GM23338 (cell line): ENCODE results near the gene CFI. TPM values are rescaled to one million over a fixed set of nuclear protein-coding genes. Genes with fewer than 3 reads are reported as not detected.

Experiments used
- ATAC-seq: fragments of 200-7000 bp; cut with Tn5 transposase; 3 replicates; pipeline ENCODE4 v1.9.1; 2020
- DNase-seq: peaks from one replicate; pipeline ENCODE4 v3.0.0-alpha.2; 2015; ENCODE audit warnings: low spot score
- H2AFZ ChIP-seq: fragments of 200-600 bp; sonication (generic); 2 replicates; pipeline ENCODE4 v1.8.0; 2016; ENCODE audit warnings: antibody characterized with exemption, mild to moderate bottlenecking, moderate library complexity
- H3F3A ChIP-seq: fragments of 200-600 bp; sonication (generic); replicated peaks from 2 replicates; pipeline ENCODE4 v1.8.0; 2017; ENCODE audit warnings: antibody characterized with exemption, mixed run types, low read depth
- H3K27ac ChIP-seq: fragments of 200-600 bp; sonication (generic); 2 replicates; pipeline ENCODE4 v1.6.1; 2016; ENCODE audit warnings: low read depth
- H3K27me3 ChIP-seq: fragments of 200-600 bp; sonication (generic); 2 replicates; pipeline ENCODE4 v1.8.0; 2016; ENCODE audit warnings: mild to moderate bottlenecking, mixed run types, moderate library complexity; ENCODE audit not compliant: insufficient read depth
- H3K36me3 ChIP-seq: fragments of 200-600 bp; sonication (generic); 2 replicates; pipeline ENCODE4 v1.8.0; 2016; ENCODE audit warnings: mild to moderate bottlenecking; ENCODE audit not compliant: insufficient read depth
- H3K4me1 ChIP-seq: fragments of 200-600 bp; sonication (generic); 2 replicates; pipeline ENCODE4 v1.8.0; 2016; ENCODE audit warnings: mild to moderate bottlenecking, moderate library complexity; ENCODE audit not compliant: insufficient read depth
- H3K4me2 ChIP-seq: fragments of 200-600 bp; sonication (generic); 2 replicates; pipeline ENCODE4 v1.7.1; 2017; ENCODE audit warnings: mixed run types
- H3K4me3 ChIP-seq: fragments of 200-600 bp; sonication (generic); 2 replicates; pipeline ENCODE4 v1.6.1; 2016; ENCODE audit warnings: mixed run types
- H3K79me2 ChIP-seq: fragments of 200-600 bp; sonication (generic); replicated peaks from 2 replicates; pipeline ENCODE4 v1.8.0; 2017; ENCODE audit warnings: mild to moderate bottlenecking; ENCODE audit not compliant: insufficient read depth
- H3K9me2 ChIP-seq: fragments of 200-600 bp; sonication (generic); 2 replicates; pipeline ENCODE4 v1.8.0; 2017; ENCODE audit not compliant: insufficient read depth
- H4K20me1 ChIP-seq: fragments of 200-600 bp; sonication (generic); replicated peaks from 2 replicates; pipeline ENCODE4 v1.8.0; 2017; ENCODE audit warnings: mild to moderate bottlenecking; ENCODE audit not compliant: insufficient read depth
- H3K27ac Mint-ChIP-seq: 2 replicates; pipeline ENCODE4 v1.8.0; 2020; ENCODE audit warnings: inconsistent platforms, mild to moderate bottlenecking, moderate library complexity, mixed read lengths
- H3K27me3 Mint-ChIP-seq: 3 replicates; pipeline ENCODE4 v1.8.0; 2022; ENCODE audit warnings: low read depth, mild to moderate bottlenecking, moderate library complexity, mixed read lengths, inconsistent platforms; ENCODE audit not compliant: insufficient read depth, poor library complexity
- H3K36me3 Mint-ChIP-seq: 3 replicates; pipeline ENCODE4 v1.8.0; 2021; ENCODE audit warnings: low read depth, mild to moderate bottlenecking, inconsistent platforms, moderate library complexity, mixed read lengths
- H3K4me1 Mint-ChIP-seq: 3 replicates; pipeline ENCODE4 v1.8.0; 2020; ENCODE audit warnings: mild to moderate bottlenecking, inconsistent platforms, mixed read lengths
- H3K4me3 Mint-ChIP-seq: 3 replicates; pipeline ENCODE4 v1.8.0; 2021; ENCODE audit warnings: moderate library complexity, mild to moderate bottlenecking, inconsistent platforms, mixed read lengths
- H3K9me3 Mint-ChIP-seq: 3 replicates; pipeline ENCODE4 v1.8.0; 2020; ENCODE audit warnings: moderate library complexity, mild to moderate bottlenecking, inconsistent platforms, mixed read lengths
- EZH2 ChIP-seq: fragments of 200-600 bp; sonication (generic); IDR thresholded peaks from one replicate; pipeline ENCODE4 v1.8.0; 2017; ENCODE audit warnings: antibody characterized with exemption, mild to moderate bottlenecking, low read depth; ENCODE audit not compliant: unreplicated experiment
- JUNB ChIP-seq: IDR thresholded peaks from one replicate; pipeline ENCODE4 v1.6.1; 2016; ENCODE audit warnings: antibody characterized with exemption; ENCODE audit not compliant: unreplicated experiment
- POLR2AphosphoS5 ChIP-seq: IDR thresholded peaks from 2 replicates; pipeline ENCODE4 v1.6.1; 2016; ENCODE audit warnings: antibody characterized with exemption, low read depth
- ZNF114 ChIP-seq: fragments of 250-450 bp; sonication (Bioruptor Pico); IDR thresholded peaks from 2 replicates; pipeline ENCODE4 v1.5.0; 2020; ENCODE audit warnings: mild to moderate bottlenecking, moderate library complexity
- ZNF331 ChIP-seq: fragments of 250-450 bp; sonication (Bioruptor Pico); IDR thresholded peaks from 2 replicates; pipeline ENCODE4 v1.5.0; 2020; ENCODE audit warnings: low read depth, mild to moderate bottlenecking, moderate library complexity
- polyA plus RNA-seq: library from polyadenylated mRNA; unstranded; fragments of >200 nt; fragmentation: Nextera tagmentation; extraction: Ambion mirVana; gene quantifications from 2 replicates; pipeline ENCODE4 v1.2.1, GENCODE V29; 2016
- total RNA-seq: library from RNA; depleted of rRNA; stranded (reverse); fragments of >200 nt; shearing (Covaris generic); gene quantifications from 2 replicates; pipeline ENCODE4 v1.2.3, GENCODE V29; 2014
- TF ChIP-seq, protein P1 (sequence below): fragments of 250-450 bp; sonication (Bioruptor Pico); IDR thresholded peaks from 2 replicates; pipeline ENCODE4 v1.5.0; 2020; ENCODE audit warnings: mild to moderate bottlenecking, moderate library complexity
- TF ChIP-seq, protein P2 (sequence below), 2 experiments: fragments of 200-600 bp in 1 of 2; sonication (generic) in 1 of 2; conservative IDR thresholded peaks; 2 replicates each; pipeline versions ENCODE4 v1.5.1 to v1.6.1; 2016 to 2017; ENCODE audit warnings: antibody characterized with exemption in 2 of 2, low read depth in 2 of 2, mild to moderate bottlenecking in 2 of 2, moderate library complexity in 1 of 2

CFI gene
- total and polyA plus RNA-seq, 2 experiments from 2014 or later, result not detected

DNA sequence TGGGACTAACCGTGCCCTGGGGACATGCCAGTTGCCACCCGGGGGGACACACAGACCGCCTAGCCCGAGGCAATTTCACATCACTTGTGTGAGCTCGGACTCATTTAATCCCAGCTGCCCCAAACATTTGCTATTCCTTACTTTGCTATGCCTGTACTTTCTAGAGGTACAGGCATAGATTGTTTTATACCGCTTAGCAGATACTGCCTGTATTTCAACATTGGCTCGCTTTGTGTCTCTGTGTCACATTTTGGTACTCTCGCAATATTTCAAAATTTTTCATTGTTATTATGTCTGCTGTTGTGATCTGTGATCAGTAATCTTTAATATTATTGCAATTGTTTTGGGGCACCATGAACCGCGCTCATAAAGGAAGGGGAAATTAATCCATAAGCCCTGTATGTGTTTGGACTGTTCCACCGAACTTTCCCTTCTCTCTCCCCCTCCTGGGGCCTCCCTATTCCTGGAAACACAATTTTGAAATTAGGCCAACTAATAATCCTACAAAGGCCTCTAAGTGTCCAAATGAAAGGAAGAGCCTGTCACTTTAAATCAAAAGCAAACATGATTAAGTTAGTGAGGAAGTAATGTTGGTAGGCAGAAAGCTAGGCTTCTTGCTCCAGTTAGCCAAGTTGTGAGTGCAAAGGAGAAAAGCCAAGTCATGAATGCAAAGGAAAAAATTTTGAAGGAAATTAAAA lies 98.0 kb downstream of the CFI start (continued):
- TF ChIP-seq, protein P1, sequence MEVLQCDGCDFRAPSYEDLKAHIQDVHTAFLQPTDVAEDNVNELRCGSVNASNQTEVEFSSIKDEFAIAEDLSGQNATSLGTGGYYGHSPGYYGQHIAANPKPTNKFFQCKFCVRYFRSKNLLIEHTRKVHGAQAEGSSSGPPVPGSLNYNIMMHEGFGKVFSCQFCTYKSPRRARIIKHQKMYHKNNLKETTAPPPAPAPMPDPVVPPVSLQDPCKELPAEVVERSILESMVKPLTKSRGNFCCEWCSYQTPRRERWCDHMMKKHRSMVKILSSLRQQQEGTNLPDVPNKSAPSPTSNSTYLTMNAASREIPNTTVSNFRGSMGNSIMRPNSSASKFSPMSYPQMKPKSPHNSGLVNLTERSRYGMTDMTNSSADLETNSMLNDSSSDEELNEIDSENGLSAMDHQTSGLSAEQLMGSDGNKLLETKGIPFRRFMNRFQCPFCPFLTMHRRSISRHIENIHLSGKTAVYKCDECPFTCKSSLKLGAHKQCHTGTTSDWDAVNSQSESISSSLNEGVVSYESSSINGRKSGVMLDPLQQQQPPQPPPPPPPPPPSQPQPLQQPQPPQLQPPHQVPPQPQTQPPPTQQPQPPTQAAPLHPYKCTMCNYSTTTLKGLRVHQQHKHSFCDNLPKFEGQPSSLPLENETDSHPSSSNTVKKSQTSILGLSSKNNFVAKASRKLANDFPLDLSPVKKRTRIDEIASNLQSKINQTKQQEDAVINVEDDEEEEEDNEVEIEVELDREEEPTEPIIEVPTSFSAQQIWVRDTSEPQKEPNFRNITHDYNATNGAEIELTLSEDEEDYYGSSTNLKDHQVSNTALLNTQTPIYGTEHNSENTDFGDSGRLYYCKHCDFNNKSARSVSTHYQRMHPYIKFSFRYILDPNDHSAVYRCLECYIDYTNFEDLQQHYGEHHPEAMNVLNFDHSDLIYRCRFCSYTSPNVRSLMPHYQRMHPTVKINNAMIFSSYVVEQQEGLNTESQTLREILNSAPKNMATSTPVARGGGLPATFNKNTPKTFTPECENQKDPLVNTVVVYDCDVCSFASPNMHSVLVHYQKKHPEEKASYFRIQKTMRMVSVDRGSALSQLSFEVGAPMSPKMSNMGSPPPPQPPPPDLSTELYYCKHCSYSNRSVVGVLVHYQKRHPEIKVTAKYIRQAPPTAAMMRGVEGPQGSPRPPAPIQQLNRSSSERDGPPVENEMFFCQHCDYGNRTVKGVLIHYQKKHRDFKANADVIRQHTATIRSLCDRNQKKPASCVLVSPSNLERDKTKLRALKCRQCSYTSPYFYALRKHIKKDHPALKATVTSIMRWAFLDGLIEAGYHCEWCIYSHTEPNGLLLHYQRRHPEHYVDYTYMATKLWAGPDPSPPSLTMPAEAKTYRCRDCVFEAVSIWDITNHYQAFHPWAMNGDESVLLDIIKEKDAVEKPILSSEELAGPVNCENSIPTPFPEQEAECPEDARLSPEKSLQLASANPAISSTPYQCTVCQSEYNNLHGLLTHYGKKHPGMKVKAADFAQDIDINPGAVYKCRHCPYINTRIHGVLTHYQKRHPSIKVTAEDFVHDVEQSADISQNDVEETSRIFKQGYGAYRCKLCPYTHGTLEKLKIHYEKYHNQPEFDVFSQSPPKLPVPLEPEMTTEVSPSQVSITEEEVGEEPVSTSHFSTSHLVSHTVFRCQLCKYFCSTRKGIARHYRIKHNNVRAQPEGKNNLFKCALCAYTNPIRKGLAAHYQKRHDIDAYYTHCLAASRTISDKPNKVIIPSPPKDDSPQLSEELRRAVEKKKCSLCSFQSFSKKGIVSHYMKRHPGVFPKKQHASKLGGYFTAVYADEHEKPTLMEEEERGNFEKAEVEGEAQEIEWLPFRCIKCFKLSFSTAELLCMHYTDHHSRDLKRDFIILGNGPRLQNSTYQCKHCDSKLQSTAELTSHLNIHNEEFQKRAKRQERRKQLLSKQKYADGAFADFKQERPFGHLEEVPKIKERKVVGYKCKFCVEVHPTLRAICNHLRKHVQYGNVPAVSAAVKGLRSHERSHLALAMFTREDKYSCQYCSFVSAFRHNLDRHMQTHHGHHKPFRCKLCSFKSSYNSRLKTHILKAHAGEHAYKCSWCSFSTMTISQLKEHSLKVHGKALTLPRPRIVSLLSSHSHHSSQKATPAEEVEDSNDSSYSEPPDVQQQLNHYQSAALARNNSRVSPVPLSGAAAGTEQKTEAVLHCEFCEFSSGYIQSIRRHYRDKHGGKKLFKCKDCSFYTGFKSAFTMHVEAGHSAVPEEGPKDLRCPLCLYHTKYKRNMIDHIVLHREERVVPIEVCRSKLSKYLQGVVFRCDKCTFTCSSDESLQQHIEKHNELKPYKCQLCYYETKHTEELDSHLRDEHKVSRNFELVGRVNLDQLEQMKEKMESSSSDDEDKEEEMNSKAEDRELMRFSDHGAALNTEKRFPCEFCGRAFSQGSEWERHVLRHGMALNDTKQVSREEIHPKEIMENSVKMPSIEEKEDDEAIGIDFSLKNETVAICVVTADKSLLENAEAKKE, result no peak
- TF ChIP-seq JUNB (no peak), ZNF331 (CRISPR knock-in tag) (no peak), EZH2 (no peak)

DNA sequence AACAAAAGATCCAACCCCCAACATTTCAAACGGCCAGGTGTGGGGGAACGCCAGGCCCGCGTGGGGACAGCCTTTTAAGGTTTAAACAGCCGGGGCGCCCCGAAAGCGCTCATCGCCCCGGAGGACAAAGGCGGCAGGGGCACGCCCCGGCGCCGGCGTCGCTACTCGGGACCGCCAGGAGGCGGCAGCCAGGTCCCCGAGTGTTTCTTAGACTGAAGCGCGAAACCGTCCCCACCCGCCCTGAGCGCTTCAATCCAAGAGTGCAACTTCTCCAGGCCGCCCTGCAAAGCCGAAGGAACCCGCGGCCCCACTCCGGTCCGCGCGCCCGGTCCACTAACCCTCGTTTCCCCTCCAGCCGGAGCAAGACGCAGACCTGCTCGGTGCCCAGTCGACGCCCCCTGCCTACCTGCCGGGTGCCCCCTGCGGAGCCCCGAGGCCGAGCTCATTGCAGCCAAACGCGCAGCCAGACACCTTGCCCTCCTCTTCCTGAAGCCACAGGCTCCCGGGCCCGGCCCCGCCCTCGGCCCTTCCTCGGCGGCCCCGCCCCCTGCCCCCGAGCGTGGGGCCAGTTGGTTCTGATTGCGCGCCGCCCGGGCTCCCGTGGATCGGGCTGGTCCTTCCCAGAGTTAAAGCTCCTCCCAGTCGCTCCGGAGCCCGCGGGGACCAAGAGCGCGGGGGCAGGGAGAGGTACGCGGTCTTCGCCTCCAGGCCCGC lies 98.7 kb downstream of the CFI start, which contains the start of gene CASP6:
Gene CASP6, minus strand, starts transcription at position 496 of the 714 bp plus-strand sequence. Its CDS starts 50 bp downstream, at position 446.
- peak within 1 kb of the TSS; percentile 93 for H3K4me2 ChIP-seq
- peak within 1 kb of the TSS; percentile 89 for H3K4me3 Mint-ChIP-seq
- H4K20me1 ChIP-seq, result peaks cover 3% of the 10 kb centered on the region; the same call in 1 of the 2 replicates
- no peaks in the 10 kb centered on the region for H3K9me3 Mint-ChIP-seq
- peak; percentile 85 for DNase-seq
- peaks cover 16% of the 10 kb centered on the region for H3K4me1 ChIP-seq
- TF ChIP-seq ZNF114 (CRISPR knock-in tag) (no peak), POLR2AphosphoS5 (peak; percentile 63; the same call in 1 of the 2 replicates)
- TF ChIP-seq, protein P2, sequence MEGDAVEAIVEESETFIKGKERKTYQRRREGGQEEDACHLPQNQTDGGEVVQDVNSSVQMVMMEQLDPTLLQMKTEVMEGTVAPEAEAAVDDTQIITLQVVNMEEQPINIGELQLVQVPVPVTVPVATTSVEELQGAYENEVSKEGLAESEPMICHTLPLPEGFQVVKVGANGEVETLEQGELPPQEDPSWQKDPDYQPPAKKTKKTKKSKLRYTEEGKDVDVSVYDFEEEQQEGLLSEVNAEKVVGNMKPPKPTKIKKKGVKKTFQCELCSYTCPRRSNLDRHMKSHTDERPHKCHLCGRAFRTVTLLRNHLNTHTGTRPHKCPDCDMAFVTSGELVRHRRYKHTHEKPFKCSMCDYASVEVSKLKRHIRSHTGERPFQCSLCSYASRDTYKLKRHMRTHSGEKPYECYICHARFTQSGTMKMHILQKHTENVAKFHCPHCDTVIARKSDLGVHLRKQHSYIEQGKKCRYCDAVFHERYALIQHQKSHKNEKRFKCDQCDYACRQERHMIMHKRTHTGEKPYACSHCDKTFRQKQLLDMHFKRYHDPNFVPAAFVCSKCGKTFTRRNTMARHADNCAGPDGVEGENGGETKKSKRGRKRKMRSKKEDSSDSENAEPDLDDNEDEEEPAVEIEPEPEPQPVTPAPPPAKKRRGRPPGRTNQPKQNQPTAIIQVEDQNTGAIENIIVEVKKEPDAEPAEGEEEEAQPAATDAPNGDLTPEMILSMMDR (conservative IDR thresholded peaks at IDR 0.05; ENCODE audit: low read depth in 2 of 2), result peak; percentile 53 to 59
- H3K4me1 Mint-ChIP-seq, result peaks cover 22% of the 10 kb centered on the region
- H3K79me2 ChIP-seq, result peaks cover 30% of the 10 kb centered on the region
- H3K4me3 ChIP-seq, result peak within 1 kb of the TSS; percentile 92
- H2AFZ ChIP-seq, result peak within 1 kb of the TSS; percentile 94
- H3K9me2 ChIP-seq, result no peaks in the 10 kb centered on the region
- no peaks in the 10 kb centered on the region for H3K36me3 ChIP-seq
- peak within 1 kb of the TSS; percentile 95 for H3K27ac Mint-ChIP-seq
- peaks cover 15% of the 10 kb centered on the region for H3K36me3 Mint-ChIP-seq
- peaks cover 10% of the 10 kb centered on the region for H3K27me3 Mint-ChIP-seq
- peak; percentile 79 for ATAC-seq
- H3F3A ChIP-seq, result peaks cover 11% of the 10 kb centered on the region; the same call in 1 of the 2 replicates
- H3K27ac ChIP-seq, result peak within 1 kb of the TSS; percentile 88
- H3K27me3 ChIP-seq, result no peaks in the 10 kb centered on the region
